ENCODE measurements around the gene ARHGAP9.

- TF ChIP-seq EZH2phosphoT487 (IDR thresholded peaks at IDR 0.05; ENCODE audit: borderline replicate concordance, low read depth) (no peak), POLR2AphosphoS5 (IDR thresholded peaks at IDR 0.05; ENCODE audit: low read depth, low read length) (no peak), RAD21 (IDR thresholded peaks at IDR 0.05; ENCODE audit: low read length) (no peak), USF2 (IDR thresholded peaks at IDR 0.05; ENCODE audit: borderline replicate concordance, low read depth, low read length) (no peak), RFX5 (IDR thresholded peaks at IDR 0.05; ENCODE audit: low read length) (no peak), CTCF (IDR thresholded peaks at IDR 0.05) (no peak), YY1 (IDR thresholded peaks at IDR 0.05; ENCODE audit: low read depth) (no peak), MAX (IDR thresholded peaks at IDR 0.05; ENCODE audit: low read depth) (no peak), REST (IDR thresholded peaks at IDR 0.05; ENCODE audit: low read depth, low read length) (no peak), JUND (IDR thresholded peaks at IDR 0.05) (no peak), MEF2A (IDR thresholded peaks at IDR 0.05; ENCODE audit: borderline replicate concordance, low read depth) (no peak), SMC3 (IDR thresholded peaks at IDR 0.05; ENCODE audit: low read depth, low read length) (no peak), EP300 (IDR thresholded peaks at IDR 0.05; ENCODE audit: borderline replicate concordance in 1 of 2, low read depth in 1 of 2, low read length in 1 of 2) (no peak), FOSL2 (IDR thresholded peaks at IDR 0.05; ENCODE audit: borderline replicate concordance, low read depth) (no peak)
Observed at GRCh38 chr12:57473392-57473791, 6.3 kb downstream of the ARHGAP9 start.

Measured in SK-N-SH (cell line).